ENCODE data around the gene DUSP10. TPM values are rescaled to one million over a fixed set of nuclear protein-coding genes. Genes with fewer than 3 reads are reported as not detected.

DUSP10 gene
- total RNA-seq, 2 donors from 2014 or later: 5.8 to 13.6 TPM

DNA sequence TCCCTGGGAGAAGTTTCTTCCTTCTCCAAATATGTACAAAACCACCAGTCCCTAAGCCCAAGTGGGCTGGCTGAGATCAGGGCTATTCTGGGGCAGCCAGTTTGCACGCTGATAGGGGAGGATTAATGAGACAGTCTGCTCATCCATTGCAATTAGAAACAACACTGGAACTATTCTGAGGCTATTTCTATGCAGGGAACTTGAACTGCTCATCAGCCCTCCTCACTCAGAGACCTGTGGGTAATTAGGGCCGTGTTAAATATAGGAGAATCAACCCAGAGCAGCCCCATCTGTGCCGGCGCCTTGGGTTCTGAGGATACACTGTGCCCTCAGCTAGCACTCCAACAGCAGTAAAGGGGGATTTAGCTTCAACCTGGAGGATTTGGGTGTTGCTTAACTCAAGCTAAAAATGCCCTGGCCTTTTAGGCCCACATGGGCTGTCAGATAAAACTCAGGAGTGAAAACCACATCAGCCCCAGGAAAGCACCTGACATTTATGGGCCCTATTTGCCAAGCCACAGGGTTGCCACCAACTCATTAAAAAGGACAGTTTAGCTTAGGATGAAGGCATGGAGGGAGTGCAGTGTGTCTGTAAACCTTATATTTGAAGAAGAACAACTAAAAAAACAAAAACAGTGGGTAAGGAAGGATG is 53.9 kb downstream of the DUSP10 start:
- no peak overlapping the region for H3K27ac ChIP-seq
- WGBS: 66% methylated on average over 4 of the region's 4 CpGs
- H3K36me3 ChIP-seq: no peaks in the 10 kb centered on the region
- no peaks in the 10 kb centered on the region for H3K4me1 ChIP-seq (replicated peaks)
- no peaks in the 10 kb centered on the region for H3K27me3 ChIP-seq (replicated peaks; ENCODE audit: insufficient read depth)
- H3K4me3 ChIP-seq: no peak overlapping the region
- TF ChIP-seq, protein P1, sequence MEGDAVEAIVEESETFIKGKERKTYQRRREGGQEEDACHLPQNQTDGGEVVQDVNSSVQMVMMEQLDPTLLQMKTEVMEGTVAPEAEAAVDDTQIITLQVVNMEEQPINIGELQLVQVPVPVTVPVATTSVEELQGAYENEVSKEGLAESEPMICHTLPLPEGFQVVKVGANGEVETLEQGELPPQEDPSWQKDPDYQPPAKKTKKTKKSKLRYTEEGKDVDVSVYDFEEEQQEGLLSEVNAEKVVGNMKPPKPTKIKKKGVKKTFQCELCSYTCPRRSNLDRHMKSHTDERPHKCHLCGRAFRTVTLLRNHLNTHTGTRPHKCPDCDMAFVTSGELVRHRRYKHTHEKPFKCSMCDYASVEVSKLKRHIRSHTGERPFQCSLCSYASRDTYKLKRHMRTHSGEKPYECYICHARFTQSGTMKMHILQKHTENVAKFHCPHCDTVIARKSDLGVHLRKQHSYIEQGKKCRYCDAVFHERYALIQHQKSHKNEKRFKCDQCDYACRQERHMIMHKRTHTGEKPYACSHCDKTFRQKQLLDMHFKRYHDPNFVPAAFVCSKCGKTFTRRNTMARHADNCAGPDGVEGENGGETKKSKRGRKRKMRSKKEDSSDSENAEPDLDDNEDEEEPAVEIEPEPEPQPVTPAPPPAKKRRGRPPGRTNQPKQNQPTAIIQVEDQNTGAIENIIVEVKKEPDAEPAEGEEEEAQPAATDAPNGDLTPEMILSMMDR (IDR thresholded peaks at IDR 0.05): no peak
- no peak for TF ChIP-seq POLR2AphosphoS5 (IDR thresholded peaks at IDR 0.05)
- TF ChIP-seq POLR2A (IDR thresholded peaks at IDR 0.05): no peak
- no peaks in the 10 kb centered on the region for H3K9me3 ChIP-seq
- intact Hi-C loops (cut with DNase I): no loop called here
- no peak for DNase-seq (ENCODE audit: low spot score)

DNA sequence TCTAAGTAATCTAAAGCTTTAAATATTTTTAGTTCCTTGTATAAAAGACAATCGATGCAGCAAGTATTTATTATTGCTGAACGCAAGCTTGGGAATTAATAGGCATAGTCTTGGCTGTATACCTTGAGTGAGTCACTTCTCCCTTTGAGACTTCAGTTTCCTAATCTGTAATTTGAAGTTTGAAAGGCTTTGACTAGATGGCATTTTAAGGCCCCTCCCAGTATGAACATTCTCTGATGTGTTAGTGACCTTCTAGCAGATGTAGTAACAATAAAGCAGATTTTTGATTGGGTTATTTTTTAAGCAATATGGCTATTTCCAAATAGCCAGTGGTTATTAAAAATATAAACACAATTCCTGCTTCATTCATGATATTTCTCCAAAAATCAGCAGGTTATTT is 58.2 kb downstream of the DUSP10 start:
- H3K27me3 ChIP-seq (replicated peaks; ENCODE audit: insufficient read depth): no peaks in the 10 kb centered on the region
- DNase-seq (ENCODE audit: low spot score): no peak
- H3K27ac ChIP-seq: no peak overlapping the region
- no peaks in the 10 kb centered on the region for H3K9me3 ChIP-seq
- no peaks in the 10 kb centered on the region for H3K4me1 ChIP-seq (replicated peaks)
- intact Hi-C loops (cut with DNase I): no loop called here
- no peak for TF ChIP-seq POLR2A (IDR thresholded peaks at IDR 0.05)
- no peak for TF ChIP-seq POLR2AphosphoS5 (IDR thresholded peaks at IDR 0.05)
- TF ChIP-seq, protein P1 (IDR thresholded peaks at IDR 0.05): no peak
- no peaks in the 10 kb centered on the region for H3K36me3 ChIP-seq
- 69% methylated on average over 2 of the region's 2 CpGs for WGBS
- H3K4me3 ChIP-seq: no peak overlapping the region

DNA sequence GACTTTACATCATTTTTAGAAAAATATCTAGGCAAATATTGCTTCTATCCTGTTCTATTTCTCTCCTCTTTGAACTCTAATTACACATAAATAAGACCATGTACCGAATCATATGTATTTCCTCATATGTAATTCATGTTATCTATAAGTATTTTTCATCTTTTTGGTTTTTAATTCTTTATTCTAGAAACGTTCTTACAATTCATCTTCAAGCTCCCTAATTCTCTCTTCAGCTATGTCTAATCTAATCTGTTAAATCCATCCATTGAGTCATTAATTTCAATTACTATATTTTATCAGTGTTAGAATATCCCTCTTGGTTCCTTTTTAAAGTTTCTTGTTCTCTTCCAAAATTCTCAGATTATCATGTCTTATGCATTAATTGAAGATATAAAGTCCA is 61.8 kb downstream of the DUSP10 start:
- Histone ChIP-seq H3K9me3 (no peaks in the 10 kb centered on the region), H3K36me3 (no peaks in the 10 kb centered on the region), H3K27me3 (replicated peaks; ENCODE audit: insufficient read depth) (no peaks in the 10 kb centered on the region), H3K4me3 (no peak overlapping the region), H3K4me1 (replicated peaks) (no peaks in the 10 kb centered on the region), H3K27ac (no peak overlapping the region)
- intact Hi-C loops (cut with DNase I): no loop called here
- no peak for DNase-seq (ENCODE audit: low spot score)
- TF ChIP-seq, protein P1 (IDR thresholded peaks at IDR 0.05): no peak
- TF ChIP-seq POLR2AphosphoS5 (IDR thresholded peaks at IDR 0.05) (no peak), POLR2A (IDR thresholded peaks at IDR 0.05) (no peak)
- WGBS: 86% methylated on average over 2 of the region's 2 CpGs

DNA sequence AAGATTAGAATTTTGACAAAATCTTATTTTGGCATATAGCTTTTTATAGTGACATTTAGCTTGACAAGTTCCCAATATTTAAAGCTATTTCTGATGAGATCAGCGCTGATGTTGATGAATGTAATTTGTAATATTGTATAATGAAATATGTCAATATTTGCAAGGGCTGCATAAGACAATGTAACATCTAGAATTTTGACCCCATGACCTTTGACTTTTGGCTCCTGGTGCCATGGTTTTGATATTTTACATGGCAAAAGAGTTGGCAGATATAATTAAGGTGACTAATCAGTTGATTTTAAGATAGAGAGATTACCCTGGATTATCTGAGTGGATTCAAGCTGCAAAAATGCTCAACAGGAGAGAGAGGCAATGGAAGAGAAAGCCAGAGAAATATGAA is 63.9 kb downstream of the DUSP10 start:
- intact Hi-C loops (cut with DNase I): no loop called here
- 100% methylated on average over 1 of the region's 1 CpG for WGBS
- H3K4me3 ChIP-seq: no peak overlapping the region
- no peak for DNase-seq (ENCODE audit: low spot score)
- no peaks in the 10 kb centered on the region for H3K27me3 ChIP-seq (replicated peaks; ENCODE audit: insufficient read depth)
- no peaks in the 10 kb centered on the region for H3K9me3 ChIP-seq
- TF ChIP-seq POLR2A (IDR thresholded peaks at IDR 0.05) (no peak), POLR2AphosphoS5 (IDR thresholded peaks at IDR 0.05) (no peak)
- TF ChIP-seq, protein P1 (IDR thresholded peaks at IDR 0.05): no peak
- H3K27ac ChIP-seq: no peak overlapping the region
- no peaks in the 10 kb centered on the region for H3K36me3 ChIP-seq
- H3K4me1 ChIP-seq (replicated peaks): no peaks in the 10 kb centered on the region

Data from prostate gland (tissue), 2 donors.